ENCODE measurements around the gene TMEM186.

Gene TMEM186

GRCh38 chr16:8818504-8819270 lies 21.2 kb upstream of the TMEM186 start:
- peak overlapping the region; percentile 22 for H3K27ac ChIP-seq (replicated peaks)
- no peak overlapping the region for H3K4me3 ChIP-seq (replicated peaks; ENCODE audit: insufficient read depth, low read length)
- H3K27me3 ChIP-seq (ENCODE audit: insufficient read depth, poor library complexity, severe bottlenecking), result no peaks in the 10 kb centered on the region
- DNase-seq (ENCODE audit: low read depth in 1 of 2, low spot score in 1 of 2), result peak in 1 of 2 experiments; percentile 51
- no peak for TF ChIP-seq GABPA (IDR thresholded peaks at IDR 0.05; ENCODE audit: low read depth)
- peak; percentile 45; the same call in 1 of the 2 replicates for TF ChIP-seq SPI1 (IDR thresholded peaks at IDR 0.05; ENCODE audit: borderline replicate concordance, low read depth)
- TF ChIP-seq POLR2AphosphoS5 (IDR thresholded peaks at IDR 0.05; ENCODE audit: low read depth), result no peak
- no peak for TF ChIP-seq REST (IDR thresholded peaks at IDR 0.05; ENCODE audit: insufficient replicate concordance, low read depth)

GRCh38 chr16:8816967-8817655 lies 19.7 kb upstream of the TMEM186 start:
- no peak for DNase-seq (ENCODE audit: low read depth in 1 of 2, low spot score in 1 of 2)
- TF ChIP-seq SPI1 (IDR thresholded peaks at IDR 0.05; ENCODE audit: borderline replicate concordance, low read depth), result no peak
- Histone ChIP-seq H3K4me3 (replicated peaks; ENCODE audit: insufficient read depth, low read length) (no peak overlapping the region), H3K27me3 (ENCODE audit: insufficient read depth, poor library complexity, severe bottlenecking) (no peaks in the 10 kb centered on the region), H3K27ac (replicated peaks) (no peak overlapping the region)

- Histone ChIP-seq H3K4me3 (replicated peaks; ENCODE audit: insufficient read depth, low read length) (no peak overlapping the region), H3K27me3 (ENCODE audit: insufficient read depth, poor library complexity, severe bottlenecking) (no peaks in the 10 kb centered on the region), H3K27ac (replicated peaks) (no peak overlapping the region)
- DNase-seq (ENCODE audit: low read depth in 1 of 2, low spot score in 1 of 2), result no peak
- TF ChIP-seq REST (IDR thresholded peaks at IDR 0.05; ENCODE audit: insufficient replicate concordance, low read depth), result no peak
- TF ChIP-seq SPI1 (IDR thresholded peaks at IDR 0.05; ENCODE audit: borderline replicate concordance, low read depth), result no peak
- no peak for TF ChIP-seq GABPA (IDR thresholded peaks at IDR 0.05; ENCODE audit: low read depth)
- no peak for TF ChIP-seq CTCF (IDR thresholded peaks at IDR 0.05; ENCODE audit: insufficient read depth, low read length)
- TF ChIP-seq POLR2AphosphoS5 (IDR thresholded peaks at IDR 0.05; ENCODE audit: low read depth), result no peak
Observed at GRCh38 chr16:8814095-8814806, 16.8 kb upstream of the TMEM186 start.

- Histone ChIP-seq H3K4me3 (replicated peaks; ENCODE audit: insufficient read depth, low read length) (no peak overlapping the region), H3K27ac (replicated peaks) (no peak overlapping the region), H3K27me3 (ENCODE audit: insufficient read depth, poor library complexity, severe bottlenecking) (no peaks in the 10 kb centered on the region)
- no peak for DNase-seq (ENCODE audit: low read depth in 1 of 2, low spot score in 1 of 2)
- TF ChIP-seq CTCF (IDR thresholded peaks at IDR 0.05; ENCODE audit: insufficient read depth, low read length), result no peak
- TF ChIP-seq POLR2AphosphoS5 (IDR thresholded peaks at IDR 0.05; ENCODE audit: low read depth), result no peak
- TF ChIP-seq REST (IDR thresholded peaks at IDR 0.05; ENCODE audit: insufficient replicate concordance, low read depth), result no peak
- no peak for TF ChIP-seq SPI1 (IDR thresholded peaks at IDR 0.05; ENCODE audit: borderline replicate concordance, low read depth)
- no peak for TF ChIP-seq GABPA (IDR thresholded peaks at IDR 0.05; ENCODE audit: low read depth)
Observed at GRCh38 chr16:8812162-8812843, 14.9 kb upstream of the TMEM186 start.

Data from HL-60 (cell line).